HG03103 (cell line): ENCODE results near the gene ZNF792.
"Not testable (repeated sequence)": the region's sequence is repeated elsewhere in the genome, so short reads cannot be mapped to it uniquely, and the experiment has no call there.

ENCODE experiments used
- ATAC-seq: cut with Tn5 transposase; IDR thresholded peaks from one replicate; pipeline ENCODE4 v1.9.1; 2021; ENCODE audit warnings: low read depth; ENCODE audit not compliant: unreplicated experiment

The ZNF792 gene

GRCh38 chr19:34963573-34964406 lies at the start of gene ZNF792:
ZNF792 (minus strand) TSS chr19:34964229; CDS start chr19:34963662, 567 bp downstream.
- no peak for ATAC-seq

GRCh38 chr19:35013041-35013819 lies 49.2 kb upstream of the ZNF792 start:
- no peak for ATAC-seq

- ATAC-seq = no peak
Measured at GRCh38 chr19:35011737-35012682, 48.0 kb upstream of the ZNF792 start.

GRCh38 chr19:35011091-35011689 lies 47.2 kb upstream of the ZNF792 start:
- no peak for ATAC-seq

- ATAC-seq = no peak
Measured at GRCh38 chr19:35009424-35010415, 45.7 kb upstream of the ZNF792 start.

- no peak for ATAC-seq
Measured at GRCh38 chr19:35008891-35009341, 44.9 kb upstream of the ZNF792 start.

GRCh38 chr19:35007427-35007826 lies 43.4 kb upstream of the ZNF792 start:
- not testable (repeated sequence) for ATAC-seq

GRCh38 chr19:35006999-35007365 lies 43.0 kb upstream of the ZNF792 start:
- no peak for ATAC-seq

GRCh38 chr19:35006342-35006998 lies 42.4 kb upstream of the ZNF792 start:
- no peak for ATAC-seq

GRCh38 chr19:35006007-35006341 lies 41.9 kb upstream of the ZNF792 start:
- ATAC-seq = not testable (repeated sequence)

- no peak for ATAC-seq
Measured at GRCh38 chr19:35005256-35005977, 41.4 kb upstream of the ZNF792 start.

GRCh38 chr19:35004517-35005255 lies 40.7 kb upstream of the ZNF792 start:
- no peak for ATAC-seq

GRCh38 chr19:35002037-35002535 lies 38.1 kb upstream of the ZNF792 start:
- ATAC-seq = no peak

- no peak for ATAC-seq
Measured at GRCh38 chr19:35000647-35001501, 36.8 kb upstream of the ZNF792 start.

GRCh38 chr19:35000338-35000646 lies 36.3 kb upstream of the ZNF792 start:
- no peak for ATAC-seq
